HEK293 (cell line): ENCODE measurements around the gene ZNF790.

Source experiments
- CTCF ChIA-PET: fragments of 350-600 bp; formaldehyde crosslinking; extraction: SDS; loops from one replicate; lab custom pipeline; 2021; ENCODE audit warnings: antibody characterized with exemption; lab: Yijun Ruan, JAX
- POLR2A ChIA-PET: fragments of 300-600 bp; formaldehyde crosslinking; extraction: SDS; loops from one replicate; lab custom pipeline; 2020; ENCODE audit warnings: antibody characterized with exemption, inconsistent platforms; lab: Yijun Ruan, JAX
- H3K27ac ChIP-seq: fragments of 200-500 bp; sonication (Bioruptor generic); 2 replicates; pipeline ENCODE4 v1.5.1; 2014; ENCODE audit warnings: low read depth, low read length, control low read depth, inconsistent platforms; ENCODE audit errors: extremely low read depth
- H3K36me3 ChIP-seq, 2 experiments: fragments of 200-500 bp in 1 of 2; sonication (Bioruptor generic) in 1 of 2; 1 replicate in 1 of 2; 2 replicates in 1 of 2; pipeline ENCODE4 v1.5.1; 2014 to 2017; ENCODE audit warnings: inconsistent platforms in 2 of 2, low read length in 2 of 2; ENCODE audit not compliant: control insufficient read depth in 2 of 2, insufficient read depth in 1 of 2
- H3K4me1 ChIP-seq: fragments of 200-500 bp; sonication (Bioruptor generic); 2 replicates; pipeline ENCODE4 v1.5.1; 2014; ENCODE audit warnings: mild to moderate bottlenecking, low read length, inconsistent platforms; ENCODE audit not compliant: control insufficient read depth, insufficient read depth
- H3K4me3 ChIP-seq: 2 replicates; pipeline ENCODE4 v1.5.1; 2011; ENCODE audit warnings: low read depth, mild to moderate bottlenecking, control low read depth, low read length, moderate library complexity
- H3K9me3 ChIP-seq: fragments of 200-500 bp; sonication (Bioruptor generic); 2 replicates; pipeline ENCODE4 v1.5.1; 2014; ENCODE audit warnings: low read depth, low read length, inconsistent platforms; ENCODE audit not compliant: control insufficient read depth, insufficient read depth
- AEBP2 ChIP-seq: fragments of 450-650 bp; formaldehyde crosslinking; IDR thresholded peaks from 2 replicates; pipeline ENCODE4 v1.5.1; 2016; ENCODE audit warnings: missing biosample characterization, missing genetic modification characterization, borderline replicate concordance
- HIC1 ChIP-seq: fragments of 450-650 bp; formaldehyde crosslinking; IDR thresholded peaks from 2 replicates; pipeline ENCODE4 v1.5.1; 2016; ENCODE audit warnings: missing biosample characterization, missing genetic modification characterization
- PATZ1 ChIP-seq: fragments of 450-650 bp; formaldehyde crosslinking; IDR thresholded peaks from 2 replicates; pipeline ENCODE4 v1.5.1; 2016; ENCODE audit warnings: missing biosample characterization, missing genetic modification characterization
- PRDM1 ChIP-seq: fragments of 450-650 bp; formaldehyde crosslinking; IDR thresholded peaks from 2 replicates; pipeline ENCODE4; 2016; ENCODE audit warnings: missing biosample characterization, missing genetic modification characterization
- SCRT1 ChIP-seq: fragments of 450-650 bp; formaldehyde crosslinking; IDR thresholded peaks from 2 replicates; pipeline ENCODE4 v1.5.1; 2016; ENCODE audit warnings: missing biosample characterization, missing genetic modification characterization, borderline replicate concordance
- SCRT2 ChIP-seq: fragments of 450-650 bp; formaldehyde crosslinking; IDR thresholded peaks from 2 replicates; pipeline ENCODE4 v1.5.1; 2016; ENCODE audit warnings: missing biosample characterization, missing genetic modification characterization
- ZBTB17 ChIP-seq: fragments of 450-650 bp; formaldehyde crosslinking; IDR thresholded peaks from 2 replicates; pipeline ENCODE4 v1.5.1; 2016; ENCODE audit warnings: missing biosample characterization, missing genetic modification characterization
- ZFP3 ChIP-seq: fragments of 450-650 bp; formaldehyde crosslinking; IDR thresholded peaks from 2 replicates; pipeline ENCODE4 v1.5.1; 2016; ENCODE audit warnings: low read depth, missing biosample characterization, missing genetic modification characterization
- ZIC2 ChIP-seq: fragments of 450-650 bp; formaldehyde crosslinking; IDR thresholded peaks from 2 replicates; pipeline ENCODE4 v1.5.1; 2016; ENCODE audit warnings: missing biosample characterization, missing genetic modification characterization
- ZNF16 ChIP-seq: fragments of 450-650 bp; formaldehyde crosslinking; IDR thresholded peaks from 2 replicates; pipeline ENCODE4 v1.5.1; 2016; ENCODE audit warnings: low read depth, missing biosample characterization, missing genetic modification characterization
- ZNF202 ChIP-seq: fragments of 450-650 bp; formaldehyde crosslinking; IDR thresholded peaks from 2 replicates; pipeline ENCODE4 v1.5.1; 2016; ENCODE audit warnings: missing biosample characterization, missing genetic modification characterization, borderline replicate concordance
- ZNF221 ChIP-seq: fragments of 450-650 bp; formaldehyde crosslinking; IDR thresholded peaks from 2 replicates; pipeline ENCODE4 v1.5.1; 2017; ENCODE audit warnings: missing biosample characterization, missing genetic modification characterization, borderline replicate concordance
- ZNF398 ChIP-seq: fragments of 450-650 bp; formaldehyde crosslinking; IDR thresholded peaks from 2 replicates; pipeline ENCODE4 v1.5.1; 2017; ENCODE audit warnings: missing biosample characterization, missing genetic modification characterization
- ZNF529 ChIP-seq: fragments of 450-650 bp; formaldehyde crosslinking; IDR thresholded peaks from 2 replicates; pipeline ENCODE4 v1.5.1; 2017; ENCODE audit warnings: missing genetic modification characterization, missing biosample characterization; ENCODE audit not compliant: insufficient replicate concordance
- ZNF555 ChIP-seq: fragments of 450-650 bp; formaldehyde crosslinking; conservative IDR thresholded peaks from 2 replicates; pipeline ENCODE4 v1.5.1; 2017; ENCODE audit warnings: missing biosample characterization, mild to moderate bottlenecking, missing genetic modification characterization, inconsistent platforms
- ZNF623 ChIP-seq: fragments of 450-650 bp; formaldehyde crosslinking; IDR thresholded peaks from 2 replicates; pipeline ENCODE4 v1.5.1; 2016; ENCODE audit warnings: missing biosample characterization, missing genetic modification characterization
- ZNF626 ChIP-seq: fragments of 450-650 bp; sonication (Bioruptor Pico); formaldehyde crosslinking; IDR thresholded peaks from 2 replicates; pipeline ENCODE4 v1.5.1; 2018; ENCODE audit warnings: missing biosample characterization, missing genetic modification characterization, inconsistent platforms
- ZNF768 ChIP-seq: fragments of 450-650 bp; formaldehyde crosslinking; IDR thresholded peaks from 2 replicates; pipeline ENCODE4 v1.5.1; 2018; ENCODE audit warnings: missing biosample characterization, mild to moderate bottlenecking, missing genetic modification characterization
- ZSCAN30 ChIP-seq: fragments of 450-650 bp; IDR thresholded peaks from 2 replicates; pipeline ENCODE4 v1.5.1; 2018; ENCODE audit warnings: missing biosample characterization, mild to moderate bottlenecking, missing genetic modification characterization, moderate library complexity
- TF ChIP-seq, protein P1 (sequence below): fragments of 450-650 bp; formaldehyde crosslinking; IDR thresholded peaks from 2 replicates; pipeline ENCODE4 v1.5.1; 2016; ENCODE audit warnings: missing biosample characterization, missing genetic modification characterization
- TF ChIP-seq, protein P2 (sequence below): fragments of 450-650 bp; formaldehyde crosslinking; IDR thresholded peaks from 2 replicates; pipeline ENCODE4; 2016; ENCODE audit warnings: missing biosample characterization, missing genetic modification characterization

The ZNF790 gene

GRCh38 chr19:36838784-36839324 lies 667 bp upstream of the ZNF790 start (continued):
- peak; percentile 84 for TF ChIP-seq HIC1
- TF ChIP-seq PATZ1 (tag by site-specific recombination), result no peak
- TF ChIP-seq ZNF623 (tag by site-specific recombination), result 0 out of 2 replicates have a peak, but pooled peaks have one; percentile 6
- peak; percentile 54 for TF ChIP-seq ZBTB17 (tag by site-specific recombination)
- no peak for TF ChIP-seq ZNF768
- TF ChIP-seq ZNF555 (tag by site-specific recombination), result no peak
- 0 out of 2 replicates have a peak, but pooled peaks have one; percentile 8 for TF ChIP-seq ZIC2 (tag by site-specific recombination)

DNA sequence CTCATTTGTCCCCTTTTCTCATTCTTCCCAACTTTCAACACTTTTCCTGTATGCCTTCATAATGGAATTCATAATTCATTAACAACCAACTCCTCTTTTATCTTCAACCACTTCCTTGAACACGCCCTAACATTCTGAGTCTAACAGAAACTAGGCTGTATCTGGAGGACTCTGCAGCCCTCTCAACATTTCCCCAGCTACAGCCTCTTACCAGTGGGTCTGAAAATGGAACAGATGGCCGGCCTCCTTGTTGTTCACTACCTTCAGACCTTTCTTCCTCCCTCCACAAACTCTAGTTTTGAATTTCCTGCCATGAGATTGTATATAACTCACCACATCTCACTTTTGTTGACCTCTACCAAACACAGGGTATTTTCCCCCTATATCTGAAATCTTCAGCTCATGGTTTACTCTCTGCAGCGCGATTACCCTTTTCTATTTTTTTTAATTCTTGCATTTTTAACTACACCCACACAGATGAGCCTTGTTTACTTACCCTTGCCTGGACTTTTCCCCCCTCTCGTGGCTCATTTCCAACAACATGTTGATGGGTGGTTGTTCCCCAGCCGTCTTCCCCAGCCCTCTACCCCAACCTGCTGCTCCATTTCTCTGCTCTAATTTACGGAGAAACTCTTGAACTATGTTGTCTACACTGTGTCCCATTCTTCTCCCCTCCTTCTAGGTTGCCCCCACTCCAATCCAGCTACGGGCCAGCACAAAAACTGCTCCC lies 846 bp downstream of the ZNF790 start:
- peak overlapping the region; percentile 83 for H3K27ac ChIP-seq
- POLR2A ChIA-PET, result interaction anchor here (0.7 to 3.3 kb wide), 10 partner anchors 11 to 668 kb away, joined by 3 to 122 read pairs (median 4); partner anchors contain the start of genes ZNF260, ZNF345, ZNF383 and ZNF420
- peaks cover 52 to 58% of the 10 kb centered on the region in 2 experiments for H3K36me3 ChIP-seq
- peaks cover 8% of the 10 kb centered on the region for H3K9me3 ChIP-seq
- CTCF ChIA-PET, result interaction anchor here (1.4 kb wide), 1 partner anchor 13 kb away, joined by 3 read pairs; no protein-coding TSS in a partner anchor
- peak overlapping the region; percentile 57 for H3K4me3 ChIP-seq
- TF ChIP-seq ZSCAN30 (no peak), SCRT1 (tag by site-specific recombination) (peak; percentile 85; the same call in 1 of the 2 replicates), ZFP3 (0 out of 2 replicates have a peak, but pooled peaks have one; percentile 45), PRDM1 (tag by site-specific recombination) (peak; percentile 39; the same call in 1 of the 2 replicates), ZNF16 (tag by site-specific recombination) (0 out of 2 replicates have a peak, but pooled peaks have one; percentile 1), ZNF529 (no peak), ZNF626 (0 out of 2 replicates have a peak, but pooled peaks have one; percentile 6), AEBP2 (tag by site-specific recombination) (no peak), ZNF398 (tag by site-specific recombination) (peak; percentile 28), ZNF202 (peak; percentile 37; the same call in 1 of the 2 replicates), ZNF221 (tag by site-specific recombination) (no peak), SCRT2 (tag by site-specific recombination) (peak; percentile 97)
- TF ChIP-seq, protein P1, sequence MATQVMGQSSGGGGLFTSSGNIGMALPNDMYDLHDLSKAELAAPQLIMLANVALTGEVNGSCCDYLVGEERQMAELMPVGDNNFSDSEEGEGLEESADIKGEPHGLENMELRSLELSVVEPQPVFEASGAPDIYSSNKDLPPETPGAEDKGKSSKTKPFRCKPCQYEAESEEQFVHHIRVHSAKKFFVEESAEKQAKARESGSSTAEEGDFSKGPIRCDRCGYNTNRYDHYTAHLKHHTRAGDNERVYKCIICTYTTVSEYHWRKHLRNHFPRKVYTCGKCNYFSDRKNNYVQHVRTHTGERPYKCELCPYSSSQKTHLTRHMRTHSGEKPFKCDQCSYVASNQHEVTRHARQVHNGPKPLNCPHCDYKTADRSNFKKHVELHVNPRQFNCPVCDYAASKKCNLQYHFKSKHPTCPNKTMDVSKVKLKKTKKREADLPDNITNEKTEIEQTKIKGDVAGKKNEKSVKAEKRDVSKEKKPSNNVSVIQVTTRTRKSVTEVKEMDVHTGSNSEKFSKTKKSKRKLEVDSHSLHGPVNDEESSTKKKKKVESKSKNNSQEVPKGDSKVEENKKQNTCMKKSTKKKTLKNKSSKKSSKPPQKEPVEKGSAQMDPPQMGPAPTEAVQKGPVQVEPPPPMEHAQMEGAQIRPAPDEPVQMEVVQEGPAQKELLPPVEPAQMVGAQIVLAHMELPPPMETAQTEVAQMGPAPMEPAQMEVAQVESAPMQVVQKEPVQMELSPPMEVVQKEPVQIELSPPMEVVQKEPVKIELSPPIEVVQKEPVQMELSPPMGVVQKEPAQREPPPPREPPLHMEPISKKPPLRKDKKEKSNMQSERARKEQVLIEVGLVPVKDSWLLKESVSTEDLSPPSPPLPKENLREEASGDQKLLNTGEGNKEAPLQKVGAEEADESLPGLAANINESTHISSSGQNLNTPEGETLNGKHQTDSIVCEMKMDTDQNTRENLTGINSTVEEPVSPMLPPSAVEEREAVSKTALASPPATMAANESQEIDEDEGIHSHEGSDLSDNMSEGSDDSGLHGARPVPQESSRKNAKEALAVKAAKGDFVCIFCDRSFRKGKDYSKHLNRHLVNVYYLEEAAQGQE (tag by site-specific recombination), result no peak
- TF ChIP-seq, protein P2, sequence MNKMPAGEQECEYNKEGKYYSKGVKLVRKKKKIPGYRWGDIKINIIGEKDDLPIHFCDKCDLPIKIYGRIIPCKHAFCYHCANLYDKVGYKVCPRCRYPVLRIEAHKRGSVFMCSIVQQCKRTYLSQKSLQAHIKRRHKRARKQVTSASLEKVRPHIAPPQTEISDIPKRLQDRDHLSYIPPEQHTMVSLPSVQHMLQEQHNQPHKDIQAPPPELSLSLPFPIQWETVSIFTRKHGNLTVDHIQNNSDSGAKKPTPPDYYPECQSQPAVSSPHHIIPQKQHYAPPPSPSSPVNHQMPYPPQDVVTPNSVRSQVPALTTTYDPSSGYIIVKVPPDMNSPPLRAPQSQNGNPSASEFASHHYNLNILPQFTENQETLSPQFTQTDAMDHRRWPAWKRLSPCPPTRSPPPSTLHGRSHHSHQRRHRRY (tag by site-specific recombination), result 0 out of 2 replicates have a peak, but pooled peaks have one; percentile 9
- no peaks in the 10 kb centered on the region for H3K4me1 ChIP-seq
